ENCODE data around the gene ZSCAN26.
"Not testable (repeated sequence)": the region's sequence is repeated elsewhere in the genome, so short reads cannot be mapped to it uniquely, and the experiment has no call there.

Gene ZSCAN26

DNA sequence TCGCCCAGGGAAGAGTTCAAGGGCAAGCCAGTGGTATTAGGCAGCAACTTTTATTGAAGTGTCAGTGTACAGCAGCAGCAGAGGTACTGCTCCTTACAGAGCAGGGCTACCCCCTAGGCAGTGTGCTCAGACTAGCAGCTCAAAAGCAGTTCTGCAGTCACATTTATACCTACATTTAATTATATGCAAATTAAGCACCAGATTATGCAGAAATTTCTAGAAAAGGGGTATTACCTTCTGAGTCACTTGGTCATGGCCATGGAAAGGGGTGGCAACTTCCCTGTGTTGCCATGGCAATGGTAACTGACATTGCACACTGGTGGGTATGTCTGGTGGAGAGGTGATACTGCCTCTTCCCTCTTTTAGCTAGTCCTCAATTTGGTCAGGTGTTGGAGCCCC, 12.8 kb upstream of the ZSCAN26 start:
- in situ Hi-C loops (cut with MboI; ENCODE audit: low sequenced_read_pairs), result no loop called here

GRCh38 chr6:28257042-28257441, 9.9 kb upstream of the ZSCAN26 start:
- in situ Hi-C loops (cut with MboI; ENCODE audit: low sequenced_read_pairs), result no loop called here

DNA sequence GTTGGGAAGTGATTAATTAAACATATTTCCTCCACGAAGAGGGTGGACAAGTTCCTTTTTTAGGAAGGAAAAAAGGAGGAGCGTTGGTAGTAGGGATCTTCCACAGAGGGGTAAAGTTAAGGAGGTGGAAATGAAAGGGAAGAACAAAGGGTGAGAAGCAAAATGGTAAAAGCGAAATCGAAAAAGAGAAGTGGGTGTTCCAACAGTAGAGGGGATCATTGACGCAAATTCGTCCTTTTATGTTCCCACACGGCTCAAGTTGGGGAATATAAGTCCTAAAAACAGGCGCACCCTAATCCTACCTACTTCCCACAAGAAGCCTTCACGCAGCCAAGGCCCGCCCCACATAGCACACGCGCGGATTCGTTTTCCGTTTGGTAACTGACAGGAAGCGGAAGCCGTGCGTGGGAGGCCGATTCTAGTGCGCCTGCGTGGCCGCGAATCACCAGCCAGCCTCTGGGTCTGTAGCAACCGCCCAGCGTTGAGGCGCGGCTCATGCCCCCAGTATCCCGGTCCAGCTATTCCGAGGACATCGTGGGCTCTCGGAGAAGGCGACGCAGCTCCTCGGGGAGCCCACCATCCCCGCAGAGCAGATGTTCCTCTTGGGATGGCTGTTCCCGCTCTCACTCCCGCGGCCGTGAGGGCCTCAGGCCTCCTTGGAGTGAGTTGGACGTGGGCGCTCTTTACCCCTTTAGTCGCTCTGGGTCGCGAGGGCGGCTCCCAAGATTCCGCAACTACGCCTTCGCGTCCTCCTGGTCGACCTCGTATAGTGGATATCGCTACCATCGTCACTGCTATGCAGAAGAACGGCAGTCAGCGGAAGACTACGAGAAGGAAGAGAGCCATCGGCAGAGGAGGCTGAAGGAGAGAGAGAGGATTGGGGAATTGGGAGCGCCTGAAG, 7.8 kb upstream of the ZSCAN26 start, which contains the start of gene NKAPL:
NKAPL (plus strand) TSS at position 421 of the 901 bp plus-strand sequence; CDS start at position 496, 75 bp downstream.
- in situ Hi-C loops (cut with MboI; ENCODE audit: low sequenced_read_pairs), result no loop called here

- in situ Hi-C loops (cut with MboI; ENCODE audit: low sequenced_read_pairs), result no loop called here
These were observed 3.0 kb upstream of the ZSCAN26 start for GRCh38 chr6:28263922-28264321.

DNA sequence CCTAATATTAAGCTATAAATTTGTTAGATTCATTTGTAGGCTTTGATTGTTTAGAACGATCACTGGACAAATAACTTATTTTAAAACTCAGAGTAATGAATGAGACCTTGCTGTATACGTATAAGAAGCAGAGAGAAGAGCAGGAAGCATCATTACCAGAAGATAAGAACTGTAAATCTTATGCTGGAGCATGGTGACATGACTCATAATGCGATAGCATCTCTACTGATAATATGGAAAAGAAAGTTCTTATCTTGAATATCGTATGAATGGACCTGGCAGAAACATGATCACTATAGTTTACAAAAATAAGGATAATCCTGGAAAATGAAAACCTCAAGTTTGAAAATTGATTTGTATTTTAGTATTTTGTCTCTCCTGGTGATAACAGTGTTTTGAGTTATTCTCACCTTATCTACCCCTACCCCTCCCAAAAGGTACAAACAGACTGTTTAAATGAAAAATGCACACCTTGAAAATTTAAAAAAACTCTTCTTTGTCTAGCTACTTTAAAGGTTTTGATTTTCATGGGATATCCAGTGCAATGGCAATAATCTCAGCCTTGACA, 2.0 kb upstream of the ZSCAN26 start:
- in situ Hi-C loops (cut with MboI; ENCODE audit: low sequenced_read_pairs), result no loop called here

- in situ Hi-C loops (cut with MboI; ENCODE audit: low sequenced_read_pairs), result no loop called here
These were observed 381 bp upstream of the ZSCAN26 start for GRCh38 chr6:28266563-28266961.

DNA sequence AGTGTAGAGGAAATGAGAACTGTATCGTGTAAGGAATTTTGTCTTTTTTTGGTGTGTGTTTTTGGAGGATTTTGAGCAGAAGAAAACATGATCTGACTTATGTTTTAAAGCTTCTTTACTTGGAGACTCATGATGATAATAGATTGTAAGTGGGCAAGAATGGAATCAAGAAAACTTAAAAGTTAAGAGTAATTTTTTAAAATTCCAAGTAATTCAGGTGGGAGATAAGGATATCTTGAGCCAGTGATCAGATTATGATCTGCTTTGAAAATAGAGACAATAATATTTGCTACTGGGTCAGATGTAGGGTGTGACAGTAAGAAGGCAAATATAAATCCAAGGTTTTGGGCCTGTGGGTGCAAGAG, 734 bp downstream of the ZSCAN26 start:
- in situ Hi-C loops (cut with MboI; ENCODE audit: low sequenced_read_pairs), result no loop called here

DNA sequence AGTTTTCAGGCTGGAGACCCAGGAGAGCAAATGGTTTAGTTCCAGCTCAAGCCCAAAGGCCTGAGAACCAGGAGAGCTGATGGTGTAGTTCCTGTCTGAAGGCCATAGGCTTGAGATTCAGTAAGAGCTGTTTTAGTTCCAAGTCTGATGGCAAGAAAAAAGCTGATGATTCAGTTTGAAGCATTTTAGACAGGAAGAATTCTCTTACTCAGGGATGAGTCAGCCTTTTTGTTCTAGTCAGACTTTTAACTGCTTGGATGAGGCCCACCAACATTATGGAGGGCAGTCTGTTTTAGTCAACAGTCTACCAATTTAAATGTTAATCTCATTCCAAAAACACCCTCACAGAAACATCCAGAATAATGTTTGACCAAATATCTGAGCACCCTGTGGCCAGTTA, 2.5 kb downstream of the ZSCAN26 start:
- in situ Hi-C loops (cut with MboI; ENCODE audit: low sequenced_read_pairs), result no loop called here

- in situ Hi-C loops (cut with MboI; ENCODE audit: low sequenced_read_pairs), result no loop called here
These were observed 7.9 kb downstream of the ZSCAN26 start for GRCh38 chr6:28274888-28275287.

- in situ Hi-C loops (cut with MboI; ENCODE audit: low sequenced_read_pairs), result no loop called here
These were observed 10.8 kb downstream of the ZSCAN26 start for GRCh38 chr6:28277746-28278145.

- in situ Hi-C loops (cut with MboI; ENCODE audit: low sequenced_read_pairs), result no loop called here
These were observed 13.8 kb downstream of the ZSCAN26 start for GRCh38 chr6:28280595-28281287.

- in situ Hi-C loops (cut with MboI; ENCODE audit: low sequenced_read_pairs), result no loop called here
These were observed 14.5 kb downstream of the ZSCAN26 start, which contains the start of gene PGBD1 for GRCh38 chr6:28281288-28282064. Gene PGBD1, plus strand, starts transcription at chr6:28281572. Its CDS starts 2,242 bp downstream, at chr6:28283814.

DNA sequence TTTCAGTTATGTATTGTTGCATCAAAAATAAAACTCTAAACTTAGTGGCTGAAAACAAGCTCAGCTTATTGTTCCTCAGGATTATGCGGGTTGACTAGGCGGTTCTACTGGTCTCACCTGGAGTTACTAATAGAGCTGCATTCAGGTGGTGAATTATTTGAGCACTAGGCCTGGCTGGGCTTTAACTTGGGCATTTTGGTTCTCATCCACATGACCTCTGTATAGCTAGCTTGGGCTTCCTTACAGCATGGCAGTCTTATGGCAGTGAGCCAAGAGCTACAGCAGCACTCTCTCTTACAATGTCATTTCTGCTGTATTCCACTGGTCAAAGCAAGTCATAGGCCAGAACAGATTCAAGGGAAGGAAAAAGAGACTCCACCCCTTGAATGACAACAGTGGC, 16.0 kb downstream of the ZSCAN26 start:
- in situ Hi-C loops (cut with MboI; ENCODE audit: low sequenced_read_pairs), result no loop called here

DNA sequence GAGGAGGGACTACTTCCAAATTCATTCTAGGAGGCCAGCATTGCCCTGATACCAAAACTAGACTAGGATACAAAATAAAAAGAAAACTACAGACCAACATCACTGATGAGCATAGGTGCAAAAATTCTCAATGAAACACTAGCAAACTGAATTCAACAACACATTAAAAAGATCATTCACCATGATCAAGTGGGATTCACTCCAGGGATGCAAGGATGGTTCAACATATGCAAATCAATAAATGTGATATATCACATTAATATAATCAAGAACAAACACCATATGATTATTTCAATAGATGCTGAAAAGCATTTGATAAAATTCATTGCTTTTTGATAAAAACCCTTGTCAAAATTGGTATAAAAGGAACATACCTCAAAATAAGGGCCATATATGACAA, 24.6 kb downstream of the ZSCAN26 start:
- in situ Hi-C loops (cut with MboI; ENCODE audit: low sequenced_read_pairs), result no loop called here

- in situ Hi-C loops (cut with MboI; ENCODE audit: low sequenced_read_pairs), result no loop called here
These were observed 28.4 kb downstream of the ZSCAN26 start for GRCh38 chr6:28295326-28295725.

DNA sequence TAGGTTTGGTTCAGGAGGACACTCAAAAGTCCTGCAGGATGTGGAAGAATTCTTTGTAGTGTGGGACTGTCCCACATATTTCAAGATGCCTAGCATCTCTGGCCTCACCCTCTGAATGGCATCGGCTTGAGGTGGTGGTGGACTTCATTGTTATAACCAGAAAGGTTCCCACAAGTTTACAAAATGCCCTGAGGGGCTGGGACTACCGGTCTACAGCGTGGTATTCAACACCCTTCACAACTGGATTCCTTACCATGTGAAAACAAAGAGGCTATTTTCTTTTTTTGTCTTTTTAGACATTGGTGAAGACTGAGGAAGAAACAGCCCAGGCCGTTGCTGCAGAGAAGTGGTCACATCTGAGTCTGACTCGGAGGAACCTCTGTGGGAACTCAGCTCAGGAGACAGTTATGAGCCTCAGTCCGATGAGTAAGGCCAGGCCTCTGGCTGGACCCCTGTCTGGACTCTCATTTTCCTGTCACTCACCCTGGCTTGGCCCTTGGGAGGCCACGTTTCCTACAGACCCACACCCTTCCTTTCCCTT, 29.6 kb downstream of the ZSCAN26 start:
- in situ Hi-C loops (cut with MboI; ENCODE audit: low sequenced_read_pairs), result no loop called here

DNA sequence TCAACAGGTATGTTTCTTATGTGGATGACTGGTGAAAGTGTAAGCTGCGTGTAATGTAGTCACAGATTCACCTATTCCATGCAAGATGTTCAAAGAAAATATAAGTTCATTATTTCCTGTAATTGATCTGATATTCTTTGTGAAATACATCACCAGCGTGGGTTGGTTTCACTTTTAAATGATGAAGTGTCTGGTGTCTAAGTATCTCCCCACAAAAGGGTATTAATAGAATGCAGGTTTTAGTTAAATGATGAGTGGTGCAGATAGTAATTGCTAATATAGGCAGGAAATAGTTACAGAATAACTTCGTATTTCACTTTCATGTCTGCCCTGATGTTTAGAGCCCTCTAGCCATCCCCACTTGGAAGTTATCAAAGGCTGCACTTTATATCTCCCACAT, 36.6 kb downstream of the ZSCAN26 start:
- in situ Hi-C loops (cut with MboI; ENCODE audit: low sequenced_read_pairs), result no loop called here

- in situ Hi-C loops (cut with MboI; ENCODE audit: low sequenced_read_pairs), result not testable (repeated sequence)
These were observed 39.4 kb downstream of the ZSCAN26 start for GRCh38 chr6:28306363-28306762.

DNA sequence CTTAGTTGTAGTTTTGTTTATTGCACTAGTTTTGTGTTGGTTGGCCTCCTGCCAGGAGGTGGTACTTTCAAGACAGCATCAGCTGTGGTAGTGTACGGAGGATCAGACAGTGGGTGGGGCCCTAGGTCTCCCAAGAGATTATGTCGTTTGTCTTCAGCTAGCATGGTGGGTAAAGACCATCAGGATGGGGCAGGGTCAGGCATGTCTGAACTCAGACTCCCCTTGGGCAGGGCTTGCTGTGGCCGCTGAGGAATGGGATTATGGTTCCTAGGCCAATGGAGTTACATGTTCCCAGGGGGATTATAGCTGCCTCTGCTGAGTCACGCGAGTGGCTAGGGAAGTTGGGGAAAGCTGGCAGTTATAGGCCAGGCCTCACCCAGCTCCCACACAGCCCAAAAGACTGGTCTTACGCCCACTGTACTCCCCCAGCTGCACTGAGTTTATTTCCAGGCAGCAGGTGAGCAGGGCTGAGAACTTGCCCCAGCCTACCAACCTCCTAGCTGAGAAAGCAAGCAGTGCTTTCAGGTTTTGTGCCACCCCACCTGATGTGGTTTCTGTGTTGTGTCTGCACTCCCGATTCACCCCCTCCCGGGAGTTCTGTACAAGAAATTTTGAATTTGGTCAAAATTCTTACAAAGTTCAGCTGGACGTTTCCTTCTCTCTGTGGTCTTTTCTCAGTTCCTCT, 44.3 kb downstream of the ZSCAN26 start:
- in situ Hi-C loops (cut with MboI; ENCODE audit: low sequenced_read_pairs), result no loop called here

DNA sequence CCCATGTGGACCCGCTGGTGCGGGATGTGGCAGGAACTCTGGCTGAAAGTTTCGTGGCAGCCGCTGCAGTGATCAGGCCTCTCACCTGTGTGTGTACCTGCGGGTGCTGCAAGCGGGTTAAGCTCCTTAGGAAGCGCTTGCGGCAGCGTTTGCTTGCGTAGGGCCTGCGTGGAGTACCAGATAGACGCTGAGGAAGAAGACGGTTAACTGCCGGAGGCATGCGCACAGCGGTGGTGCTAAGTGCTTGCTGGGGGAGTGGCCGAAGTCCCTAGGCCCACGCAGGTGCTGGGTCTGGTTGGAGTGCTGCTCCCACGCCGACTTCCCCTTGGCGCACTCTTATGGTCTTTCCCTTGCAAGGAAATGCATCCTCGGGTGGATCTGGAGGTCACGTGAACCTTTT, 46.0 kb downstream of the ZSCAN26 start:
- in situ Hi-C loops (cut with MboI; ENCODE audit: low sequenced_read_pairs), result no loop called here

Measured in HL-60/S4 (cell line).